ENCODE data around the gene PSAPL1.
"Not testable (repeated sequence)": the region's sequence is repeated elsewhere in the genome, so short reads cannot be mapped to it uniquely, and the experiment has no call there.

PSAPL1 gene

GRCh38 chr4:7460566-7460965, 25.8 kb upstream of the PSAPL1 start:
- Histone ChIP-seq H3K4me3 (ENCODE audit: insufficient read length, low read depth) (no peak overlapping the region), H3K9me3 (ENCODE audit: insufficient read depth, low read length) (0 out of 2 replicates have a peak, but pooled peaks cover 1% of the 10 kb centered on the region), H3K9ac (ENCODE audit: insufficient read length, low read depth) (no peak overlapping the region), H3K4me1 (ENCODE audit: insufficient read depth, insufficient read length) (peaks cover 31% of the 10 kb centered on the region), H3K36me3 (ENCODE audit: insufficient read depth, insufficient read length, low read length) (no peaks in the 10 kb centered on the region), H3K27me3 (ENCODE audit: insufficient read depth, insufficient read length) (no peaks in the 10 kb centered on the region)
- TF ChIP-seq YY1 (IDR thresholded peaks at IDR 0.05; ENCODE audit: insufficient read depth, insufficient read length) = no peak
- no peak for DNase-seq (ENCODE audit: low read depth, low spot score)

- no peak for DNase-seq (ENCODE audit: low read depth, low spot score)
- no peaks in the 10 kb centered on the region for H3K36me3 ChIP-seq (ENCODE audit: insufficient read depth, insufficient read length, low read length)
- H3K9ac ChIP-seq (ENCODE audit: insufficient read length, low read depth) = no peak overlapping the region
- H3K27me3 ChIP-seq (ENCODE audit: insufficient read depth, insufficient read length) = no peaks in the 10 kb centered on the region
- H3K4me1 ChIP-seq (ENCODE audit: insufficient read depth, insufficient read length) = peaks cover 28% of the 10 kb centered on the region
- TF ChIP-seq SUZ12 (IDR thresholded peaks at IDR 0.05; ENCODE audit: extremely low read depth, insufficient read depth, insufficient read length) (no peak), YY1 (IDR thresholded peaks at IDR 0.05; ENCODE audit: insufficient read depth, insufficient read length) (no peak), ZNF274 (IDR thresholded peaks at IDR 0.05; ENCODE audit: low read depth, low read length) (no peak)
- no peak overlapping the region for H3K4me3 ChIP-seq (ENCODE audit: insufficient read length, low read depth)
- H3K9me3 ChIP-seq (ENCODE audit: insufficient read depth, low read length) = no peaks in the 10 kb centered on the region
Observed at GRCh38 chr4:7459471-7459870, 24.7 kb upstream of the PSAPL1 start.

- no peaks in the 10 kb centered on the region for H3K27me3 ChIP-seq (ENCODE audit: insufficient read depth, insufficient read length)
- H3K36me3 ChIP-seq (ENCODE audit: insufficient read depth, insufficient read length, low read length) = no peaks in the 10 kb centered on the region
- H3K9me3 ChIP-seq (ENCODE audit: insufficient read depth, low read length) = no peaks in the 10 kb centered on the region
- H3K4me3 ChIP-seq (ENCODE audit: insufficient read length, low read depth) = no peak overlapping the region
- H3K9ac ChIP-seq (ENCODE audit: insufficient read length, low read depth) = no peak overlapping the region
- no peak for DNase-seq (ENCODE audit: low read depth, low spot score)
- H3K4me1 ChIP-seq (ENCODE audit: insufficient read depth, insufficient read length) = peaks cover 25% of the 10 kb centered on the region
- TF ChIP-seq SUZ12 (IDR thresholded peaks at IDR 0.05; ENCODE audit: extremely low read depth, insufficient read depth, insufficient read length) = no peak
Observed at GRCh38 chr4:7458477-7458876, 23.7 kb upstream of the PSAPL1 start.

GRCh38 chr4:7458066-7458425, 23.3 kb upstream of the PSAPL1 start:
- TF ChIP-seq YY1 (IDR thresholded peaks at IDR 0.05; ENCODE audit: insufficient read depth, insufficient read length) = no peak
- no peak for TF ChIP-seq SUZ12 (IDR thresholded peaks at IDR 0.05; ENCODE audit: extremely low read depth, insufficient read depth, insufficient read length)
- no peak for TF ChIP-seq ZNF274 (IDR thresholded peaks at IDR 0.05; ENCODE audit: low read depth, low read length)
- peaks cover 25% of the 10 kb centered on the region for H3K4me1 ChIP-seq (ENCODE audit: insufficient read depth, insufficient read length)

GRCh38 chr4:7457201-7458065, 22.7 kb upstream of the PSAPL1 start:
- H3K4me1 ChIP-seq (ENCODE audit: insufficient read depth, insufficient read length) = peaks cover 23% of the 10 kb centered on the region
- no peak overlapping the region for H3K9ac ChIP-seq (ENCODE audit: insufficient read length, low read depth)
- H3K36me3 ChIP-seq (ENCODE audit: insufficient read depth, insufficient read length, low read length) = no peaks in the 10 kb centered on the region
- H3K4me3 ChIP-seq (ENCODE audit: insufficient read length, low read depth) = no peak overlapping the region
- no peak for TF ChIP-seq YY1 (IDR thresholded peaks at IDR 0.05; ENCODE audit: insufficient read depth, insufficient read length)
- no peak for TF ChIP-seq ZNF274 (IDR thresholded peaks at IDR 0.05; ENCODE audit: low read depth, low read length)
- TF ChIP-seq SUZ12 (IDR thresholded peaks at IDR 0.05; ENCODE audit: extremely low read depth, insufficient read depth, insufficient read length) = no peak
- no peaks in the 10 kb centered on the region for H3K27me3 ChIP-seq (ENCODE audit: insufficient read depth, insufficient read length)
- no peaks in the 10 kb centered on the region for H3K9me3 ChIP-seq (ENCODE audit: insufficient read depth, low read length)
- no peak for DNase-seq (ENCODE audit: low read depth, low spot score)

More at GRCh38 chr4:7458066-7458425, 23.3 kb upstream of the PSAPL1 start:
- Histone ChIP-seq H3K36me3 (ENCODE audit: insufficient read depth, insufficient read length, low read length) (no peaks in the 10 kb centered on the region), H3K9me3 (ENCODE audit: insufficient read depth, low read length) (no peaks in the 10 kb centered on the region), H3K27me3 (ENCODE audit: insufficient read depth, insufficient read length) (no peaks in the 10 kb centered on the region), H3K9ac (ENCODE audit: insufficient read length, low read depth) (no peak overlapping the region), H3K4me3 (ENCODE audit: insufficient read length, low read depth) (no peak overlapping the region)
- DNase-seq (ENCODE audit: low read depth, low spot score) = no peak

GRCh38 chr4:7452802-7453201, 18.1 kb upstream of the PSAPL1 start:
- H3K9me3 ChIP-seq (ENCODE audit: insufficient read depth, low read length); H3K4me1 ChIP-seq (ENCODE audit: insufficient read depth, insufficient read length); H3K27me3 ChIP-seq (ENCODE audit: insufficient read depth, insufficient read length); DNase-seq (ENCODE audit: low read depth, low spot score); H3K4me3 ChIP-seq (ENCODE audit: insufficient read length, low read depth); H3K36me3 ChIP-seq (ENCODE audit: insufficient read depth, insufficient read length, low read length); H3K9ac ChIP-seq (ENCODE audit: insufficient read length, low read depth): not testable (repeated sequence)

GRCh38 chr4:7451800-7452199, 17.1 kb upstream of the PSAPL1 start:
- Histone ChIP-seq H3K9me3 (ENCODE audit: insufficient read depth, low read length) (no peaks in the 10 kb centered on the region), H3K36me3 (ENCODE audit: insufficient read depth, insufficient read length, low read length) (no peaks in the 10 kb centered on the region), H3K9ac (ENCODE audit: insufficient read length, low read depth) (no peak overlapping the region), H3K27me3 (ENCODE audit: insufficient read depth, insufficient read length) (peaks cover 10% of the 10 kb centered on the region), H3K4me3 (ENCODE audit: insufficient read length, low read depth) (no peak overlapping the region), H3K4me1 (ENCODE audit: insufficient read depth, insufficient read length) (no peaks in the 10 kb centered on the region)
- TF ChIP-seq SUZ12 (IDR thresholded peaks at IDR 0.05; ENCODE audit: extremely low read depth, insufficient read depth, insufficient read length) (no peak), YY1 (IDR thresholded peaks at IDR 0.05; ENCODE audit: insufficient read depth, insufficient read length) (no peak), ZNF274 (IDR thresholded peaks at IDR 0.05; ENCODE audit: low read depth, low read length) (no peak)
- no peak for DNase-seq (ENCODE audit: low read depth, low spot score)

GRCh38 chr4:7451434-7451789, 16.7 kb upstream of the PSAPL1 start:
- Histone ChIP-seq H3K9me3 (ENCODE audit: insufficient read depth, low read length) (no peaks in the 10 kb centered on the region), H3K9ac (ENCODE audit: insufficient read length, low read depth) (no peak overlapping the region), H3K27me3 (ENCODE audit: insufficient read depth, insufficient read length) (peaks cover 10% of the 10 kb centered on the region), H3K4me3 (ENCODE audit: insufficient read length, low read depth) (no peak overlapping the region), H3K4me1 (ENCODE audit: insufficient read depth, insufficient read length) (no peaks in the 10 kb centered on the region), H3K36me3 (ENCODE audit: insufficient read depth, insufficient read length, low read length) (no peaks in the 10 kb centered on the region)
- TF ChIP-seq YY1 (IDR thresholded peaks at IDR 0.05; ENCODE audit: insufficient read depth, insufficient read length) = no peak
- no peak for TF ChIP-seq ZNF274 (IDR thresholded peaks at IDR 0.05; ENCODE audit: low read depth, low read length)
- TF ChIP-seq SUZ12 (IDR thresholded peaks at IDR 0.05; ENCODE audit: extremely low read depth, insufficient read depth, insufficient read length) = no peak
- DNase-seq (ENCODE audit: low read depth, low spot score) = no peak
